Liver (tissue), 9 donors: ENCODE measurements around the gene MAPK1. TPM values are rescaled to one million over a fixed set of nuclear protein-coding genes. Genes with fewer than 3 reads are reported as not detected.

ENCODE experiments used
- DNase-seq: peaks from one replicate; pipeline ENCODE4 v3.0.0-alpha.2; 2017; ENCODE audit warnings: low spot score
- H3K27ac ChIP-seq, 2 donors: one replicate each; pipeline ENCODE4 v1.7.0; 2013; ENCODE audit warnings: inconsistent platforms in 2 of 2, low read length in 2 of 2, control low read depth in 1 of 2, low read depth in 1 of 2, mild to moderate bottlenecking in 1 of 2
- H3K27me3 ChIP-seq, 4 donors: one replicate each; pipeline versions ENCODE4 v1.6.1 to v1.7.0; 2013; ENCODE audit warnings: low read length in 3 of 4, inconsistent platforms in 1 of 4, mild to moderate bottlenecking in 1 of 4, moderate library complexity in 1 of 4; ENCODE audit not compliant: control insufficient read depth in 4 of 4, insufficient read depth in 4 of 4
- H3K36me3 ChIP-seq, 4 donors: one replicate each; pipeline versions ENCODE4 v1.6.1 to v1.7.0; 2013; ENCODE audit warnings: low read length in 3 of 4, mild to moderate bottlenecking in 3 of 4, low read depth in 1 of 4, moderate library complexity in 1 of 4; ENCODE audit not compliant: control insufficient read depth in 4 of 4, insufficient read depth in 3 of 4
- H3K4me1 ChIP-seq, 4 donors: one replicate each; pipeline versions ENCODE4 v1.6.1 to v1.7.0; 2013; ENCODE audit warnings: low read length in 3 of 4, mild to moderate bottlenecking in 3 of 4, moderate library complexity in 1 of 4; ENCODE audit not compliant: control insufficient read depth in 4 of 4, insufficient read depth in 4 of 4
- H3K4me3 ChIP-seq, 3 donors: one replicate each; pipeline versions ENCODE4 v1.6.1 to v1.7.0; 2013; ENCODE audit warnings: low read length in 3 of 3, control low read depth in 1 of 3, low read depth in 1 of 3, mild to moderate bottlenecking in 1 of 3
- H3K9ac ChIP-seq, 2 donors: one replicate each; pipeline ENCODE4 v1.7.0; 2013; ENCODE audit warnings: low read length in 2 of 2, mild to moderate bottlenecking in 2 of 2, moderate library complexity in 2 of 2, control low read depth in 1 of 2, low read depth in 1 of 2
- H3K9me3 ChIP-seq, 4 donors: one replicate each; pipeline versions ENCODE4 v1.6.1 to v1.7.0; 2013; ENCODE audit warnings: low read length in 3 of 4; ENCODE audit not compliant: control insufficient read depth in 4 of 4
- ATF3 ChIP-seq: IDR thresholded peaks from 2 replicates; pipeline ENCODE4 v1.6.1; 2016; ENCODE audit warnings: antibody characterized with exemption
- CTCF ChIP-seq: fragments of 150-350 bp; IDR thresholded peaks from 2 replicates; pipeline ENCODE4 v1.5.1; 2017; ENCODE audit warnings: improper control_type of control experiment, low read depth, low read length; ENCODE audit not compliant: missing input control
- EGR1 ChIP-seq, 2 donors: IDR thresholded peaks; 2 replicates each; pipeline ENCODE4 v1.6.1; 2016 to 2018; ENCODE audit warnings: antibody characterized with exemption in 2 of 2, low read depth in 2 of 2
- FOXA1 ChIP-seq: IDR thresholded peaks from 2 replicates; pipeline ENCODE4 v1.6.1; 2016; ENCODE audit warnings: antibody characterized with exemption
- FOXA2 ChIP-seq: IDR thresholded peaks from 2 replicates; pipeline ENCODE4 v1.6.1; 2016; ENCODE audit warnings: antibody characterized with exemption
- GABPA ChIP-seq, 2 donors: IDR thresholded peaks in 1 of 2; conservative IDR thresholded peaks in 1 of 2; 2 replicates each; pipeline ENCODE4 v1.6.1; 2016; ENCODE audit warnings: antibody characterized with exemption in 2 of 2, mild to moderate bottlenecking in 1 of 2, moderate library complexity in 1 of 2
- HNF4A ChIP-seq, 2 donors: conservative IDR thresholded peaks; 2 replicates each; pipeline ENCODE4 v1.6.1; 2016; ENCODE audit warnings: antibody characterized with exemption in 2 of 2, mild to moderate bottlenecking in 2 of 2
- HNF4G ChIP-seq: IDR thresholded peaks from 2 replicates; pipeline ENCODE4 v1.6.1; 2016; ENCODE audit warnings: antibody characterized with exemption
- JUND ChIP-seq, 2 donors: IDR thresholded peaks; 2 replicates each; pipeline ENCODE4 v1.6.1; 2016; ENCODE audit warnings: antibody characterized with exemption in 2 of 2
- MAX ChIP-seq: IDR thresholded peaks from 2 replicates; pipeline ENCODE4 v1.6.1; 2016; ENCODE audit warnings: antibody characterized with exemption
- NR2F2 ChIP-seq: IDR thresholded peaks from 2 replicates; pipeline ENCODE4 v1.6.1; 2016; ENCODE audit warnings: antibody characterized with exemption
- RAD21 ChIP-seq, 2 donors: IDR thresholded peaks; 2 replicates each; pipeline ENCODE4 v1.6.1; 2016; ENCODE audit warnings: antibody characterized with exemption in 2 of 2, mild to moderate bottlenecking in 2 of 2
- REST ChIP-seq: IDR thresholded peaks from 2 replicates; pipeline ENCODE4 v1.6.1; 2016; ENCODE audit warnings: antibody characterized with exemption, mild to moderate bottlenecking
- RXRA ChIP-seq, 2 donors: IDR thresholded peaks; 2 replicates each; pipeline ENCODE4 v1.6.1; 2017 to 2018; ENCODE audit warnings: antibody characterized with exemption in 2 of 2, mild to moderate bottlenecking in 1 of 2
- SP1 ChIP-seq: IDR thresholded peaks from 2 replicates; pipeline ENCODE4 v1.6.1; 2018; ENCODE audit warnings: antibody characterized with exemption, mild to moderate bottlenecking
- TAF1 ChIP-seq: conservative IDR thresholded peaks from 2 replicates; pipeline ENCODE4 v1.6.1; 2016; ENCODE audit warnings: antibody characterized with exemption, mild to moderate bottlenecking
- YY1 ChIP-seq: IDR thresholded peaks from 2 replicates; pipeline ENCODE4 v1.6.1; 2016; ENCODE audit warnings: antibody characterized with exemption, mild to moderate bottlenecking
- ZBTB33 ChIP-seq: IDR thresholded peaks from 2 replicates; pipeline ENCODE4 v1.6.1; 2016; ENCODE audit warnings: antibody characterized with exemption
- WGBS: extraction: QIAGEN DNeasy Blood & Tissue Kit; methylation state at CpG from one replicate; pipeline ENCODE4 v1.1.7; 2013; 5-methylcytosine and 5-hydroxymethylcytosine counted together
- polyA plus RNA-seq, 2 donors: library from polyadenylated mRNA; stranded (reverse) in 1 of 2; unstranded in 1 of 2; fragments of 200-250 nt in 1 of 2; fragments of >200 nt in 1 of 2; fragmentation: Nextera tagmentation in 1 of 2; extraction: Ambion mirVana in 1 of 2; gene quantifications; one replicate each; pipeline versions ENCODE4 v1.2.1 to v1.2.3, GENCODE V29; 2013 to 2015
- total RNA-seq, 2 donors: library from RNA; depleted of rRNA; stranded (reverse); fragments of >200 nt; gene quantifications; one replicate each; pipeline ENCODE4 v1.2.3, GENCODE V29; 2014
- donor health status: healthy.
- donor health status: healthy.
- donor health status: healthy.
- donor health status: healthy.
- donor health status: healthy.

The MAPK1 gene
- total and polyA plus RNA-seq, 4 donors: 8.3 to 31.8 (median 22.8) TPM

- Histone ChIP-seq H3K4me3 (no peak overlapping the region), H3K36me3 (no peaks in the 10 kb centered on the region), H3K9ac (no peak overlapping the region), H3K27ac (no peak overlapping the region), H3K4me1 (no peaks in the 10 kb centered on the region), H3K27me3 (no peaks in the 10 kb centered on the region), H3K9me3 (no peaks in the 10 kb centered on the region)
- DNase-seq: no peak
- WGBS: 84% methylated on average over 12 of the region's 12 CpGs
- TF ChIP-seq FOXA2 (no peak), HNF4A (conservative IDR thresholded peaks at IDR 0.05) (no peak), GABPA (IDR thresholded peaks at IDR 0.05 in 1 of 2, conservative IDR thresholded peaks at IDR 0.05 in 1 of 2) (no peak), RXRA (IDR thresholded peaks at IDR 0.05) (no peak), ZBTB33 (no peak), EGR1 (IDR thresholded peaks at IDR 0.05; ENCODE audit: low read depth in 2 of 2) (no peak), TAF1 (no peak), RAD21 (IDR thresholded peaks at IDR 0.05) (no peak), JUND (IDR thresholded peaks at IDR 0.05) (no peak), ATF3 (no peak), YY1 (no peak), FOXA1 (no peak), HNF4G (no peak), SP1 (no peak), CTCF (no peak), MAX (no peak), NR2F2 (no peak), REST (no peak)
Measured at GRCh38 chr22:21728270-21728669, 139.2 kb downstream of the MAPK1 start.

GRCh38 chr22:21727768-21728167 is 139.7 kb downstream of the MAPK1 start:
- no peak for DNase-seq

More at GRCh38 chr22:21727768-21728167, 139.7 kb downstream of the MAPK1 start:
- Histone ChIP-seq H3K4me1 (no peaks in the 10 kb centered on the region), H3K36me3 (no peaks in the 10 kb centered on the region), H3K9me3 (no peaks in the 10 kb centered on the region), H3K27ac (no peak overlapping the region), H3K9ac (no peak overlapping the region), H3K27me3 (no peaks in the 10 kb centered on the region), H3K4me3 (no peak overlapping the region)
- WGBS: 95% methylated on average over 10 of the region's 10 CpGs
- no peak for TF ChIP-seq HNF4G
- TF ChIP-seq EGR1 (IDR thresholded peaks at IDR 0.05; ENCODE audit: low read depth in 2 of 2): no peak
- TF ChIP-seq MAX: no peak
- no peak for TF ChIP-seq REST
- TF ChIP-seq JUND (IDR thresholded peaks at IDR 0.05): no peak
- no peak for TF ChIP-seq HNF4A (conservative IDR thresholded peaks at IDR 0.05)
- TF ChIP-seq FOXA2: no peak
- TF ChIP-seq TAF1: no peak
- TF ChIP-seq ZBTB33: no peak
- no peak for TF ChIP-seq RAD21 (IDR thresholded peaks at IDR 0.05)
